ENCODE measurements around the gene TUBGCP6.

The TUBGCP6 gene

GRCh38 chr22:50227579-50228215, 17.1 kb downstream of the TUBGCP6 start:
- DNase-seq (ENCODE audit: low spot score), result no peak

- no peak for DNase-seq (ENCODE audit: low spot score)
Measured at GRCh38 chr22:50226875-50227165, 18.0 kb downstream of the TUBGCP6 start.

GRCh38 chr22:50226063-50226874, 18.6 kb downstream of the TUBGCP6 start:
- DNase-seq (ENCODE audit: low spot score), result no peak

GRCh38 chr22:50225200-50225969, 19.4 kb downstream of the TUBGCP6 start:
- no peak for DNase-seq (ENCODE audit: low spot score)

- no peak for DNase-seq (ENCODE audit: low spot score)
Measured at GRCh38 chr22:50224071-50224470, 20.8 kb downstream of the TUBGCP6 start.

GRCh38 chr22:50222508-50222907, 22.3 kb downstream of the TUBGCP6 start:
- no peak for DNase-seq (ENCODE audit: low spot score)

GRCh38 chr22:50221410-50222300, 23.2 kb downstream of the TUBGCP6 start:
- DNase-seq (ENCODE audit: low spot score), result no peak

GRCh38 chr22:50220603-50221409, 24.0 kb downstream of the TUBGCP6 start:
- DNase-seq (ENCODE audit: low spot score), result no peak

- no peak for DNase-seq (ENCODE audit: low spot score)
Measured at GRCh38 chr22:50219800-50220602, 24.8 kb downstream of the TUBGCP6 start.

- DNase-seq (ENCODE audit: low spot score), result no peak
Measured at GRCh38 chr22:50218996-50219727, 25.7 kb downstream of the TUBGCP6 start.

GRCh38 chr22:50218153-50218995, 26.4 kb downstream of the TUBGCP6 start:
- DNase-seq (ENCODE audit: low spot score), result no peak

- DNase-seq (ENCODE audit: low spot score), result no peak
Measured at GRCh38 chr22:50217543-50218152, 27.2 kb downstream of the TUBGCP6 start.

- DNase-seq (ENCODE audit: low spot score), result no peak
Measured at GRCh38 chr22:50216684-50217520, 27.9 kb downstream of the TUBGCP6 start.

- no peak for DNase-seq (ENCODE audit: low spot score)
Measured at GRCh38 chr22:50216055-50216683, 28.7 kb downstream of the TUBGCP6 start.

GRCh38 chr22:50215297-50216054, 29.3 kb downstream of the TUBGCP6 start:
- no peak for DNase-seq (ENCODE audit: low spot score)

- DNase-seq (ENCODE audit: low spot score), result no peak
Measured at GRCh38 chr22:50213263-50213662, 31.6 kb downstream of the TUBGCP6 start.
